Nephron (organoid): ENCODE measurements around the gene SPATA31C1.
"Not testable (repeated sequence)": the region's sequence is repeated elsewhere in the genome, so short reads cannot be mapped to it uniquely, and the experiment has no call there.

Source experiments
- H3K27ac Mint-ChIP-seq, 3 experiments: 2 replicates each; pipeline ENCODE4 v1.8.0; 2020; ENCODE audit warnings: mixed read lengths in 3 of 3, mild to moderate bottlenecking in 2 of 3, moderate library complexity in 1 of 3
- H3K27me3 Mint-ChIP-seq: 2 replicates; pipeline ENCODE4 v1.8.0; 2021; ENCODE audit warnings: low read depth, mild to moderate bottlenecking, moderate library complexity, mixed read lengths
- H3K36me3 Mint-ChIP-seq: 2 replicates; pipeline ENCODE4 v1.8.0; 2020; ENCODE audit warnings: low read depth, mixed read lengths
- H3K4me1 Mint-ChIP-seq: 2 replicates; pipeline ENCODE4 v1.8.0; 2020; ENCODE audit warnings: mixed read lengths
- H3K4me3 Mint-ChIP-seq, 3 experiments: 2 replicates each; pipeline ENCODE4 v1.8.0; 2020; ENCODE audit warnings: mild to moderate bottlenecking in 3 of 3, mixed read lengths in 3 of 3, moderate library complexity in 2 of 3
- H3K9me3 Mint-ChIP-seq: 2 replicates; pipeline ENCODE4 v1.8.0; 2020; ENCODE audit warnings: mixed read lengths
- CTCF ChIP-seq, 3 experiments: fragments of 200-600 bp; sonication (generic); IDR thresholded peaks; one replicate each; pipeline ENCODE4 v1.5.0; 2021; ENCODE audit warnings: antibody characterized with exemption in 3 of 3; ENCODE audit not compliant: unreplicated experiment in 3 of 3

SPATA31C1 gene

GRCh38 chr9:87917662-87918061, at the start of gene SPATA31C1:
TSS of gene SPATA31C1 (plus strand) at chr9:87917962.
- H3K36me3 Mint-ChIP-seq, H3K27ac Mint-ChIP-seq, H3K4me1 Mint-ChIP-seq, H3K27me3 Mint-ChIP-seq, H3K9me3 Mint-ChIP-seq, H3K4me3 Mint-ChIP-seq: not testable (repeated sequence)

- no peak overlapping the region for H3K27ac Mint-ChIP-seq
Measured at GRCh38 chr9:87868175-87868574, 49.6 kb upstream of the SPATA31C1 start.

GRCh38 chr9:87868635-87869034, 49.1 kb upstream of the SPATA31C1 start:
- Mint-ChIP-seq H3K27ac (peak overlapping the region in 1 of 3 experiments; percentile 11), H3K4me3 (no peak overlapping the region), H3K9me3 (no peaks in the 10 kb centered on the region), H3K36me3 (no peaks in the 10 kb centered on the region), H3K4me1 (peaks cover 7% of the 10 kb centered on the region), H3K27me3 (peaks cover 9% of the 10 kb centered on the region)
- no peak for TF ChIP-seq CTCF (IDR thresholded peaks at IDR 0.05; ENCODE audit: unreplicated experiment in 3 of 3)

More at GRCh38 chr9:87868175-87868574, 49.6 kb upstream of the SPATA31C1 start:
- Mint-ChIP-seq H3K9me3 (peaks cover 2% of the 10 kb centered on the region), H3K36me3 (no peaks in the 10 kb centered on the region), H3K4me3 (no peak overlapping the region), H3K4me1 (peaks cover 4% of the 10 kb centered on the region), H3K27me3 (peaks cover 9% of the 10 kb centered on the region)
- TF ChIP-seq CTCF (IDR thresholded peaks at IDR 0.05; ENCODE audit: unreplicated experiment in 3 of 3): no peak

- Mint-ChIP-seq H3K27ac (peak overlapping the region in 1 of 3 experiments; percentile 11), H3K9me3 (no peaks in the 10 kb centered on the region), H3K27me3 (peaks cover 9% of the 10 kb centered on the region), H3K4me3 (no peak overlapping the region), H3K36me3 (no peaks in the 10 kb centered on the region), H3K4me1 (peaks cover 12% of the 10 kb centered on the region)
- no peak for TF ChIP-seq CTCF (IDR thresholded peaks at IDR 0.05; ENCODE audit: unreplicated experiment in 3 of 3)
Measured at GRCh38 chr9:87869082-87869481, 48.7 kb upstream of the SPATA31C1 start.

GRCh38 chr9:87871425-87872078, 46.2 kb upstream of the SPATA31C1 start:
- peaks cover 14% of the 10 kb centered on the region for H3K27me3 Mint-ChIP-seq
- H3K4me1 Mint-ChIP-seq: peaks cover 28% of the 10 kb centered on the region
- TF ChIP-seq CTCF (IDR thresholded peaks at IDR 0.05; ENCODE audit: unreplicated experiment in 3 of 3): no peak
- no peak overlapping the region for H3K4me3 Mint-ChIP-seq
- H3K36me3 Mint-ChIP-seq: no peaks in the 10 kb centered on the region
- no peaks in the 10 kb centered on the region for H3K9me3 Mint-ChIP-seq
- peak overlapping the region; percentile 12 to 54 (median 24) for H3K27ac Mint-ChIP-seq

- Mint-ChIP-seq H3K36me3 (no peaks in the 10 kb centered on the region), H3K9me3 (no peaks in the 10 kb centered on the region), H3K4me1 (peaks cover 31% of the 10 kb centered on the region), H3K27me3 (peaks cover 16% of the 10 kb centered on the region), H3K27ac (peak overlapping the region; percentile 12 to 54 (median 24)), H3K4me3 (no peak overlapping the region)
- no peak for TF ChIP-seq CTCF (IDR thresholded peaks at IDR 0.05; ENCODE audit: unreplicated experiment in 3 of 3)
Measured at GRCh38 chr9:87872079-87872624, 45.6 kb upstream of the SPATA31C1 start.
